B cell (primary cell): Measurements from ENCODE around the gene POU6F1. TPM values are rescaled to one million over a fixed set of nuclear protein-coding genes. Genes with fewer than 3 reads are reported as not detected.

Experiments used
- ATAC-seq: fragments of 200-7000 bp; cut with Tn5 transposase; one replicate; pipeline ENCODE4 v1.10.0; 2021; ENCODE audit warnings: low read depth, mild to moderate bottlenecking, moderate number of reproducible peaks, moderate library complexity
- CTCF ChIA-PET: fragments of 350-600 bp; sonication (Branson Sonifier 250); formaldehyde crosslinking; loops from one replicate; lab custom pipeline; 2021; ENCODE audit warnings: antibody characterized with exemption, inconsistent platforms; lab: Charles Lee
- POLR2A ChIA-PET: fragments of 350-600 bp; sonication (Branson Sonifier 250); formaldehyde crosslinking; loops from one replicate; lab custom pipeline; 2021; ENCODE audit warnings: antibody characterized with exemption; lab: Charles Lee
- DNase-seq: peaks from one replicate; pipeline ENCODE4 v3.0.0; 2013
- H2AFZ ChIP-seq: 2 replicates; pipeline ENCODE4 v1.6.1; 2012; ENCODE audit warnings: mild to moderate bottlenecking, low read depth, low read length; ENCODE audit not compliant: insufficient read depth, poor library complexity, severe bottlenecking
- H3K27ac ChIP-seq, 2 donors: 1 replicate in 1 of 2; 2 replicates in 1 of 2; pipeline ENCODE4 v1.5.1; 2012 to 2013; ENCODE audit warnings: low read length in 2 of 2, mild to moderate bottlenecking in 2 of 2, moderate library complexity in 1 of 2
- H3K27me3 ChIP-seq, 4 experiments: fragments of 200-600 bp in 1 of 4; sonication (generic) in 1 of 4; replicated peaks in 1 of 4; 1 replicate in 2 of 4; 2 replicates in 2 of 4; pipeline versions ENCODE4 v1.6.1 to v1.7.0; 2013 to 2016; ENCODE audit warnings: low read length in 3 of 4, mild to moderate bottlenecking in 2 of 4, mixed read lengths in 1 of 4, moderate library complexity in 1 of 4; ENCODE audit not compliant: insufficient read depth in 4 of 4, control insufficient read depth in 3 of 4; ENCODE audit errors: control extremely low read depth in 1 of 4
- H3K36me3 ChIP-seq, 2 experiments: replicated peaks in 1 of 2; 1 replicate in 1 of 2; 2 replicates in 1 of 2; pipeline versions ENCODE4 v1.6.1 to v1.7.1; 2013; ENCODE audit warnings: low read length in 1 of 2; ENCODE audit not compliant: insufficient read depth in 2 of 2, control insufficient read depth in 1 of 2; ENCODE audit errors: control extremely low read depth in 1 of 2, extremely low read depth in 1 of 2
- H3K4me1 ChIP-seq, 2 donors: fragments of 200-600 bp in 1 of 2; sonication (generic) in 1 of 2; 1 replicate in 1 of 2; 2 replicates in 1 of 2; pipeline versions ENCODE4 v1.5.1 to v1.6.1; 2013 to 2017; ENCODE audit warnings: low read length in 2 of 2; ENCODE audit not compliant: control insufficient read depth in 2 of 2, insufficient read depth in 2 of 2
- H3K4me2 ChIP-seq: replicated peaks from 2 replicates; pipeline ENCODE3; 2012; ENCODE audit warnings: mild to moderate bottlenecking, low read depth, low read length; ENCODE audit not compliant: poor library complexity, severe bottlenecking
- H3K4me3 ChIP-seq, 5 experiments: fragments of 200-600 bp in 1 of 5; sonication (generic) in 1 of 5; 1 replicate in 3 of 5; 2 replicates in 2 of 5; pipeline versions ENCODE4 v1.5.1 to v1.7.0; 2011 to 2016; ENCODE audit warnings: low read length in 4 of 5, mild to moderate bottlenecking in 4 of 5, low read depth in 2 of 5, control low read depth in 1 of 5, moderate library complexity in 1 of 5; ENCODE audit not compliant: insufficient read depth in 1 of 5; ENCODE audit errors: control extremely low read depth in 1 of 5, extremely low read depth in 1 of 5
- H3K79me2 ChIP-seq: fragments of 200-600 bp; sonication (generic); one replicate; pipeline ENCODE4 v1.6.0; 2016; ENCODE audit warnings: low read length; ENCODE audit not compliant: control insufficient read depth, insufficient read depth
- H3K9ac ChIP-seq: fragments of 200-600 bp; sonication (generic); 2 replicates; pipeline ENCODE4 v1.6.1; 2017; ENCODE audit warnings: mild to moderate bottlenecking, low read length, moderate library complexity
- H3K9me3 ChIP-seq, 3 donors: one replicate each; pipeline versions ENCODE4 v1.6.1 to v1.7.1; 2013; ENCODE audit warnings: low read length in 2 of 3; ENCODE audit not compliant: control insufficient read depth in 2 of 3, insufficient read depth in 1 of 3; ENCODE audit errors: control extremely low read depth in 1 of 3
- H4K20me1 ChIP-seq: 2 replicates; pipeline ENCODE4 v1.6.0; 2012; ENCODE audit warnings: mild to moderate bottlenecking, low read length; ENCODE audit not compliant: insufficient read depth, control insufficient read depth, poor library complexity, severe bottlenecking
- H3K27ac Mint-ChIP-seq: one replicate; pipeline ENCODE4 v1.8.0; 2021; ENCODE audit warnings: mixed read lengths
- H3K27me3 Mint-ChIP-seq: one replicate; pipeline ENCODE4 v1.8.0; 2021; ENCODE audit warnings: mixed read lengths
- H3K4me1 Mint-ChIP-seq: one replicate; pipeline ENCODE4 v1.8.0; 2021; ENCODE audit warnings: mixed read lengths
- H3K4me3 Mint-ChIP-seq: one replicate; pipeline ENCODE4 v1.8.0; 2021; ENCODE audit warnings: mixed read lengths
- H3K9me3 Mint-ChIP-seq: one replicate; pipeline ENCODE4 v1.8.0; 2022; ENCODE audit warnings: mixed read lengths; ENCODE audit not compliant: insufficient read depth
- EZH2 ChIP-seq: IDR thresholded peaks from 2 replicates; pipeline ENCODE4 v1.6.1; 2012; ENCODE audit warnings: borderline replicate concordance, low read depth, mild to moderate bottlenecking, moderate library complexity, low read length; ENCODE audit not compliant: insufficient read depth, poor library complexity, severe bottlenecking
- whole genome bisulfite sequencing: methylation state at CpG from one replicate; pipeline ENCODE4 v1.1.5; 2013; ENCODE audit warnings: missing lambda C conversion rate; ENCODE audit not compliant: insufficient coverage; 5-methylcytosine and 5-hydroxymethylcytosine counted together
- intact Hi-C: fragments of 100-400 bp; cut with micrococcal nuclease; formaldehyde crosslinking; loops from one replicate; pipeline ENCODE4 v1.10.0; 2022
- polyA plus RNA-seq: library from polyadenylated mRNA; depleted of rRNA; stranded (reverse); fragments of >200 nt; gene quantifications from 2 replicates; pipeline ENCODE4 v1.2.3, GENCODE V29; 2012
- total RNA-seq, 2 donors: library from RNA; stranded (reverse); fragments of 120-200 nt in 1 of 2; gene quantifications; 1 replicate in 1 of 2; 2 replicates in 1 of 2; pipeline versions ENCODE4 v1.2.3 to v1.2.4, GENCODE V29; 2013 to 2022
- TF ChIP-seq, protein P1 (sequence below): fragments of 200-600 bp; IDR thresholded peaks from one replicate; pipeline ENCODE4 v1.8.0; 2022; ENCODE audit warnings: antibody characterized with exemption, mild to moderate bottlenecking

The POU6F1 gene
- total and polyA plus RNA-seq, 2 donors (not counting 1 experiment from before 2014, with no cell fraction given), result 27.7 to 62.6 TPM

- peak overlapping the region; percentile 84 for H2AFZ ChIP-seq
- no peaks in the 10 kb centered on the region for H3K9me3 ChIP-seq
- ChIA-PET POLR2A (interaction anchor here (0.6 to 2.5 kb wide), 30 partner anchors 10 to 453 kb away, joined by 3 to 70 read pairs (median 5); partner anchors contain the start of genes CSRNP2, DAZAP2, SLC11A2 and TFCP2), CTCF (interaction anchor here (0.6 to 2.4 kb wide), 15 partner anchors 13 to 452 kb away, joined by 3 to 20 read pairs (median 3); partner anchors contain the start of genes CSRNP2, DAZAP2 and SMAGP)
- peak overlapping the region in 4 of 5 experiments; percentile 68 to 86 (median 78) for H3K4me3 ChIP-seq
- TF ChIP-seq, protein P1, sequence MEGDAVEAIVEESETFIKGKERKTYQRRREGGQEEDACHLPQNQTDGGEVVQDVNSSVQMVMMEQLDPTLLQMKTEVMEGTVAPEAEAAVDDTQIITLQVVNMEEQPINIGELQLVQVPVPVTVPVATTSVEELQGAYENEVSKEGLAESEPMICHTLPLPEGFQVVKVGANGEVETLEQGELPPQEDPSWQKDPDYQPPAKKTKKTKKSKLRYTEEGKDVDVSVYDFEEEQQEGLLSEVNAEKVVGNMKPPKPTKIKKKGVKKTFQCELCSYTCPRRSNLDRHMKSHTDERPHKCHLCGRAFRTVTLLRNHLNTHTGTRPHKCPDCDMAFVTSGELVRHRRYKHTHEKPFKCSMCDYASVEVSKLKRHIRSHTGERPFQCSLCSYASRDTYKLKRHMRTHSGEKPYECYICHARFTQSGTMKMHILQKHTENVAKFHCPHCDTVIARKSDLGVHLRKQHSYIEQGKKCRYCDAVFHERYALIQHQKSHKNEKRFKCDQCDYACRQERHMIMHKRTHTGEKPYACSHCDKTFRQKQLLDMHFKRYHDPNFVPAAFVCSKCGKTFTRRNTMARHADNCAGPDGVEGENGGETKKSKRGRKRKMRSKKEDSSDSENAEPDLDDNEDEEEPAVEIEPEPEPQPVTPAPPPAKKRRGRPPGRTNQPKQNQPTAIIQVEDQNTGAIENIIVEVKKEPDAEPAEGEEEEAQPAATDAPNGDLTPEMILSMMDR, result peak; percentile 40
- no peak for TF ChIP-seq EZH2
- H3K9ac ChIP-seq, result peak overlapping the region; percentile 82
- H3K9me3 Mint-ChIP-seq, result no peaks in the 10 kb centered on the region
- peak; percentile 70 for ATAC-seq
- peaks cover 19% of the 10 kb centered on the region for H3K4me1 Mint-ChIP-seq
- no peaks in the 10 kb centered on the region for H4K20me1 ChIP-seq
- 2% methylated on average over 40 of the region's 81 CpGs for WGBS
- H3K27me3 Mint-ChIP-seq, result no peaks in the 10 kb centered on the region
- peak overlapping the region; percentile 95 for H3K4me3 Mint-ChIP-seq
- no peaks in the 10 kb centered on the region for H3K27me3 ChIP-seq
- peak; percentile 78 for DNase-seq
- H3K27ac Mint-ChIP-seq, result peak overlapping the region; percentile 96
- H3K36me3 ChIP-seq, result no peaks in the 10 kb centered on the region
- intact Hi-C loops, result loop anchor here (1.0 to 5.0 kb wide), 5 partner anchors 44 to 1790 kb away; partner anchors contain the start of genes EIF4B, SMAGP and TFCP2
- H3K4me1 ChIP-seq, result peaks cover 6 to 18% of the 10 kb centered on the region in 2 donors
- peaks cover 3% of the 10 kb centered on the region for H3K79me2 ChIP-seq
- peak overlapping the region; percentile 96 for H3K4me2 ChIP-seq
- H3K27ac ChIP-seq, result peak overlapping the region; percentile 85 to 93
These were observed 512 bp downstream of the POU6F1 start for GRCh38 chr12:51217133-51217967.
